ENCODE data around the gene TMEM168. TPM values are rescaled to one million over a fixed set of nuclear protein-coding genes. Genes with fewer than 3 reads are reported as not detected.

Gene TMEM168
- total RNA-seq, 4 donors from 2014 or later, result 8.6 to 57.3 (median 26.0) TPM

GRCh38 chr7:112792441-112792840 lies 2.2 kb upstream of the TMEM168 start:
- Histone ChIP-seq H3K27me3 (no peaks in the 10 kb centered on the region), H3K36me3 (no peaks in the 10 kb centered on the region), H3K4me3 (no peak overlapping the region), H3K9me3 (no peaks in the 10 kb centered on the region), H3K4me1 (peaks cover 0 to 17% (median 5%) of the 10 kb centered on the region in 4 donors), H3K27ac (no peak overlapping the region)
- intact Hi-C loops (cut with DNase I; ENCODE audit: low total_unique reads) (no loop called here), in situ Hi-C loops (cut with MboI; ENCODE audit: low pct_ligation_motif_present in 1 of 4, low pct_unique_long_range_greater_than_20kb in 1 of 4, low sequenced_read_pairs in 3 of 4) (no loop called here)
- 96% methylated on average over 3 of the region's 3 CpGs for WGBS, 2 donors (ENCODE audit: low coverage in 1 of 2)
- TF ChIP-seq CTCF (IDR thresholded peaks at IDR 0.05), result no peak
- no peak for TF ChIP-seq POLR2A (IDR thresholded peaks at IDR 0.05)
- TF ChIP-seq EP300 (IDR thresholded peaks at IDR 0.05; ENCODE audit: low read depth), result no peak
- no peak for TF ChIP-seq POLR2AphosphoS5 (IDR thresholded peaks at IDR 0.05)
- DNase-seq, result no peak

GRCh38 chr7:112791465-112792168 lies 1.4 kb upstream of the TMEM168 start:
- Histone ChIP-seq H3K4me3 (no peak overlapping the region), H3K27me3 (no peaks in the 10 kb centered on the region), H3K36me3 (no peaks in the 10 kb centered on the region), H3K27ac (no peak overlapping the region), H3K9me3 (no peaks in the 10 kb centered on the region), H3K4me1 (peaks cover 0 to 17% (median 5%) of the 10 kb centered on the region in 4 donors)
- DNase-seq, result no peak
- in situ Hi-C loops (cut with MboI; ENCODE audit: low pct_ligation_motif_present in 1 of 4, low pct_unique_long_range_greater_than_20kb in 1 of 4, low sequenced_read_pairs in 3 of 4) (no loop called here), intact Hi-C loops (cut with DNase I; ENCODE audit: low total_unique reads) (no loop called here)
- 92% methylated on average over 4 to 15 of the region's 15 CpGs for WGBS, 2 donors (ENCODE audit: low coverage in 1 of 2)
- TF ChIP-seq CTCF (IDR thresholded peaks at IDR 0.05), result no peak
- no peak for TF ChIP-seq POLR2A (IDR thresholded peaks at IDR 0.05)
- TF ChIP-seq POLR2AphosphoS5 (IDR thresholded peaks at IDR 0.05), result no peak
- TF ChIP-seq EP300 (IDR thresholded peaks at IDR 0.05; ENCODE audit: low read depth), result no peak

- Histone ChIP-seq H3K27ac (peak overlapping the region; percentile 82 to 90 (median 90)), H3K27me3 (no peaks in the 10 kb centered on the region), H3K9me3 (no peaks in the 10 kb centered on the region), H3K4me3 (peak overlapping the region; percentile 28 to 81 (median 56)), H3K36me3 (no peaks in the 10 kb centered on the region), H3K4me1 (peaks cover 0 to 17% (median 5%) of the 10 kb centered on the region in 4 donors)
- TF ChIP-seq CTCF (IDR thresholded peaks at IDR 0.05), result no peak
- TF ChIP-seq POLR2A (IDR thresholded peaks at IDR 0.05), result no peak
- no peak for TF ChIP-seq POLR2AphosphoS5 (IDR thresholded peaks at IDR 0.05)
- no peak for TF ChIP-seq EP300 (IDR thresholded peaks at IDR 0.05; ENCODE audit: low read depth)
- intact Hi-C loops (cut with DNase I; ENCODE audit: low total_unique reads), result no loop called here
- 14 to 53% methylated on average over 3 to 12 of the region's 12 CpGs for WGBS, 2 donors (ENCODE audit: low coverage in 1 of 2)
- DNase-seq, result no peak
- in situ Hi-C loops (cut with MboI; ENCODE audit: low pct_ligation_motif_present in 1 of 4, low pct_unique_long_range_greater_than_20kb in 1 of 4, low sequenced_read_pairs in 3 of 4), result no loop called here
Measured at GRCh38 chr7:112790586-112791003, 402 bp upstream of the TMEM168 start.

GRCh38 chr7:112789453-112789816 lies 758 bp downstream of the TMEM168 start:
- Histone ChIP-seq H3K9me3 (no peaks in the 10 kb centered on the region), H3K27ac (peak overlapping the region; percentile 82 to 90 (median 90)), H3K4me3 (peak overlapping the region; percentile 28 to 81 (median 56)), H3K4me1 (peaks cover 0 to 17% (median 5%) of the 10 kb centered on the region in 4 donors), H3K27me3 (no peaks in the 10 kb centered on the region), H3K36me3 (peaks cover 0 to 2% (median 0%) of the 10 kb centered on the region in 4 donors)
- TF ChIP-seq POLR2A (IDR thresholded peaks at IDR 0.05) (no peak), CTCF (IDR thresholded peaks at IDR 0.05) (no peak), POLR2AphosphoS5 (IDR thresholded peaks at IDR 0.05) (no peak), EP300 (IDR thresholded peaks at IDR 0.05; ENCODE audit: low read depth) (no peak)
- DNase-seq, result no peak
- WGBS, 2 donors (ENCODE audit: low coverage in 1 of 2), result 2 to 4% methylated on average over 2 of the region's 2 CpGs
- intact Hi-C loops (cut with DNase I; ENCODE audit: low total_unique reads), result no loop called here
- in situ Hi-C loops (cut with MboI; ENCODE audit: low pct_ligation_motif_present in 1 of 4, low pct_unique_long_range_greater_than_20kb in 1 of 4, low sequenced_read_pairs in 3 of 4), result no loop called here
